NCI-H460 (cell line): ENCODE results near the gene IL1R1. TPM values are rescaled to one million over a fixed set of nuclear protein-coding genes. Genes with fewer than 3 reads are reported as not detected.
A peak's percentile ranks its signal among the peaks of the same experiment; 100 is the strongest.
"Not testable (repeated sequence)": the region's sequence is repeated elsewhere in the genome, so short reads cannot be mapped to it uniquely, and the experiment has no call there.

Source experiments
- DNase-seq: peaks from one replicate; pipeline ENCODE4 v3.0.0-alpha.2; 2016; ENCODE audit warnings: low read depth; ENCODE audit errors: extremely low read depth
- polyA plus RNA-seq: library from polyadenylated mRNA; depleted of rRNA; stranded (reverse); fragments of >200 nt; gene quantifications from 2 replicates; pipeline ENCODE4 v1.2.3, GENCODE V29; 2014; cell fraction: nucleus; rRNA removed
- total RNA-seq: library from RNA; depleted of rRNA; stranded (reverse); fragments of >200 nt; shearing (Covaris generic); gene quantifications from 2 replicates; pipeline ENCODE4 v1.2.3, GENCODE V29; 2014; rRNA removed

Gene IL1R1, protein sequence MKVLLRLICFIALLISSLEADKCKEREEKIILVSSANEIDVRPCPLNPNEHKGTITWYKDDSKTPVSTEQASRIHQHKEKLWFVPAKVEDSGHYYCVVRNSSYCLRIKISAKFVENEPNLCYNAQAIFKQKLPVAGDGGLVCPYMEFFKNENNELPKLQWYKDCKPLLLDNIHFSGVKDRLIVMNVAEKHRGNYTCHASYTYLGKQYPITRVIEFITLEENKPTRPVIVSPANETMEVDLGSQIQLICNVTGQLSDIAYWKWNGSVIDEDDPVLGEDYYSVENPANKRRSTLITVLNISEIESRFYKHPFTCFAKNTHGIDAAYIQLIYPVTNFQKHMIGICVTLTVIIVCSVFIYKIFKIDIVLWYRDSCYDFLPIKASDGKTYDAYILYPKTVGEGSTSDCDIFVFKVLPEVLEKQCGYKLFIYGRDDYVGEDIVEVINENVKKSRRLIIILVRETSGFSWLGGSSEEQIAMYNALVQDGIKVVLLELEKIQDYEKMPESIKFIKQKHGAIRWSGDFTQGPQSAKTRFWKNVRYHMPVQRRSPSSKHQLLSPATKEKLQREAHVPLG
- 15.6 and 16.3 TPM in 2 replicates for total RNA-seq
- 10.7 and 11.8 TPM in 2 replicates for polyA plus RNA-seq

DNA sequence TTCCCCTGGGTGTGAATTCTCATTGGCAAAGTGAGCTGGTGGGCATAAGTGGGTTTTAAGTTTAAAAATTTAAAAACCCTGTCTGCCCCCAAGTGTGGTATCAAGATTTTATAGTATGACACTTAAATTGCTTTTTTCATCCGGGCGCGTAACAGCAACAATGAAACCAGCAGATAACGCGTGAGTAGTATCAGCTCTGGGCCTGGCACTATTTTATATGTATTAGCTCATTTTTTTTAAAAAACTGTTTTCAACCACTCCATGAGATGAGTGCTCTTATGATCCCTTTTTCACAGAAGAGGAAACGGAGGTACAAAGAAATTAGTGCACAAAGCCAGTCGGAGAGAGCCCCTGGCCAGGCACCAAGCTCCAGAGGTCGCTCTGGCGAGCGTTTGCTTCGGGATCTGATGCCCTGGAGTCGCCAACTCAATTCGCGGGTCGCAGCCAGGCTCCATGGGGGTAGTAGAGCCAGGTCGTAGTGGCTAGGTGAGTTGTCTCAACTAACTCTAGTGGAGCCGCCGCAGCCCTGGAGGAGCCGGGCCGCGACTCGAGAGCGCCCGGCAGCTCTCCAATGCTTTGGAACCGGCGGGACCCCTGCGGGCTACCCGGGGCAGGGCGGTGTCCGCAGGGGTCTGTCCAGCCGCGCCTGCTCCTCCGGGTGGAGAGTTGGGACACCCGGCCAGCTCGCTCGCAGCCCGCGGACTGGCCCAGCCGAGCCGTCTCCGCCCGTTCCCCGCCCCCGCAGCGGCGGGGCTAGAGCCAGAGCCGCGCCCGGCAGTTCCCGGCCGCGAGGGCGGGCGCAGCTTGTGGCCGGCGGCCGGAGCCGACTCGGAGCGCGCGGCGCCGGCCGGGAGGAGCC, at the start of gene IL1R1:
IL1R1 (plus strand) TSS at position 777 of the 859 bp plus-strand sequence. CDS start 14,979 bp downstream, outside the sequence.
- DNase-seq = peak; percentile 56

DNA sequence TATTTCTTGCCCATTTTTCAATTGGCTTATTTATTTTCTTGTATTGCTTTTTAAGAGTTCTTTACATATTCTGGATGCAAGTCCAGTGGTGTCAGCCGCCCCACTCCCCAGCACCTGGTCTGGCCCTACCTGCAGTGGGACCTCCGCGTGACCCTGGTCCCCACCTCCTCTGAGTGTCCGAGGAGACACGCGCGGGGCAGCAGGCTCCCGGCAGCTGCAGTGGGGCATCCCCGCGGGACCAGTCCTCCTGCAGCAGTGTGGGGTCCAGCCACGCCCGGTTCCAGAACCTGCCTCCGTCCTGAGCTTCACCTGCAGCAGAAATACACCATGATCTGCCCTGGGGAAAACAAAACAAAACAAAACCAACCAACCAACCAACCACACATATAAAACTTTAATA, 48.9 kb upstream of the IL1R1 start:
- DNase-seq = no peak

DNA sequence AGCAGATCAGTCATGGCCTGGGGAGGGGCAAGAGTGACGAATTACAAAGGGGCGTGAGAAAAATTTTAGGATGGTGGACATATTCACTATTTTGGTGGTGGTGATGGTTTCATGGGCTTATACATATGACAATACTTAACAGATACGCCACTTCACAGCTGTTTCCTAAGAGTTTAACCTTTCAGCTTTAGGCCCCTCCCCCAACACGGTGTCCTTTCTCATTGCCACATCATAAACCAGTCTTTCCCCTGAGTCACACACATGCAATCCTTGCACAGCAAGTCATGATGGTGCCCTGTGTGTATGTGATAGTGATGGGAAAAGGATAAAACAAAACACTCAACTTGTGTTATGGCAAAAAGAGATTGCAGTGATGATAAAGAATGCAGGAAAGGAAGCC, 47.6 kb upstream of the IL1R1 start:
- peak; percentile 85 for DNase-seq

DNA sequence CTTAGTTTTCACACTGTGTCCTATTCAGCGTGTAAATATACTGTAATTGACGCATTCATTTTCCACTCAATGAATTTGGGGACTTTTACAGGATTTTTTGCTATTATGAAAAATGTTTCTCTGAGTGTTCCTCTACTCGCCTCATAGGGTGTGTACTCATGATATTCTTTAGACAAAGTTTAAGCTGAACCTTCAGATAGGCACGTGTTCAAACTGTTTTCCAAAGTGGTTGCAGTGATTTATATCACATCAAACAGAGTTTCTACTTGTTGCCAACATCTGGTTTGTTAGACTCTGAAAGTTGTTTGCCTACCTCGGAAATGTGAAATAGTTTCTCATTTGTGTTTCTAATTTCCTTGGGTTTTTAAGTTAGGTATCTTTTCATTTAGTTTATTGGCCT, 46.4 kb upstream of the IL1R1 start:
- DNase-seq = no peak

DNA sequence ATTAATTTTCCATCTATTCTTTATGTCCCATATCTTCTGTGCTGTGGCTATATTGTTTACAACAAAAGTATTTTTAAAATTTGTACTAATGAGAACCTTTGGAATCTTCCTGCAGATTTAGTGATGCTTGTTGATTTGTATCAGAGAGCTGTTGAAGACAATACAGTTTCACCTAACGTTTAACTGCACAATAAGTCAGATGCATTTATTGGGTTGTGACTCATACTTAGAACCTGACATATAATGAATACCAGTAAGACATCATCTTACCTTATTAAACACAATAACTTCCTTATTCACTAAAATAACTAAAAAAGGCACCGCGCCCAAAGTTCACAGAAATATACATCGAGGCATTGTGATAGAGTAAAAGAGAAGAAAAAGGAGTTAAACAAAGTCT, 43.8 kb upstream of the IL1R1 start:
- DNase-seq = no peak

DNA sequence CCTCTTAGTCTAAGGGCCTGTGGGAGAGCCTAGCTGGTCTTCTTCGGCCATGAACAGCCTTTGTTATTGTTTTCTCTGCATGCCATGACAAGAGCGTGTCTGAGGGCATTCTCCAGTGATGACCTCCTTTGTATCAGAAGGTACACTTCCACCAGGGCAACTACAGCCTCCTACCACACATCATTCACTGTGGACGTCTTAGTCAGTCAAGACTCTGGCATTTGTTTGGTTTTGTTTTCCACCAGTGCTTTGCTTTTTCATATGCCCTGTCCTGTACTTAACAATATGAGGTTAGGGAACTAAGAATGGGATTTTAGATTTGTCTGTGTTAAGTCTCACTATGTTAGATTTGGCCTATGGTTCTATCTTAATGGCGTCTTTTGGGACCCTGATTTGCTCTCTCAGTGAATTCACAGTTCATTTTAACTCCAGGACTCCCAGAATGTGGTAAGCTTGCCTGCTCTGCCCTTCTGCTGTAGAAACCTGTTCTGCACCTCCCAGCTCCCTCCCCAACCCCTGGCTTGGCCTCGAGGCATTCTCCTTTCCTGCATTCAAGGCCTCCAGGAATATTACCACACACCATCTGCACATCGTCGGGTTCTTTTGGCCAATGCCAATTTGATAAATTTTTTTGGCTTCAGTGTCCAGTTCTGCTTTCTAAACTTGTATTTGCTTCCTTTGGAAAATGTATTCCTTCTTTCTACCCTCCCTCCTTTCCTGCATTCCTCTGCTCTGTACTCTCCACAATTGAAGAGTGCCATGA, 42.8 kb upstream of the IL1R1 start:
- no peak for DNase-seq

DNA sequence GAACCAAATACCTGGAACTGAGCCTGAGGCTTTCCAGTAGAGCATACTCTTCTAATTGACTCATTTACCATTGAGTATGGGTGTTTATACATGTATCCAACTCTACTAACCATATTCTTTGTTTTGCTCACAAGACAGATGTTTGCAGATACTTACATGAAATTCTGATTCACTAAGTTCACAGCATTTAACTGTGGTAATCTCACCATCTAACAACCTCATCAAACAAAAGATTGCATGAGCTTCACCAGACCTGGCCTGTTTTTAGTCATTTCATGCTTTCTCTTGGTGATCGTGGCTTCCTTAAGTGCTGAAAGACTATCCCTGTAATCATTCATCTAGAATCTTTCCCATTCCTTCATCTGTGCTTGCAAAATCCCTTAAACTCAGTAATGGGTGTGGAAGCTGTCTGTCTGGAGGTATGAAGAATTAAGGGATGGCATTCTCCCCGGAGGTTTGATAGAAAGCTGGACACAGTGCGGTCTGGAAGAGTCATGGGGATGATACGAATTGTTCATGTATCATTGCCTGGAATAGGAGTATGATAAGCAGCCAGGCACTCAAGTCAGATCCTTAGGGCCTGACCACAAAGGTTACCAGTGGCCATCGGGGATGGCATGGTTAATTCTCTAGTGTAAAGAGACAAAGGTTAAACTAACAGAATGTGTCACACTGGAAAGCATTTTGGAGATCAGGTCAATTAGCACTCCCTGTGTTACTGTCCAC, 42.0 kb upstream of the IL1R1 start:
- no peak for DNase-seq

DNA sequence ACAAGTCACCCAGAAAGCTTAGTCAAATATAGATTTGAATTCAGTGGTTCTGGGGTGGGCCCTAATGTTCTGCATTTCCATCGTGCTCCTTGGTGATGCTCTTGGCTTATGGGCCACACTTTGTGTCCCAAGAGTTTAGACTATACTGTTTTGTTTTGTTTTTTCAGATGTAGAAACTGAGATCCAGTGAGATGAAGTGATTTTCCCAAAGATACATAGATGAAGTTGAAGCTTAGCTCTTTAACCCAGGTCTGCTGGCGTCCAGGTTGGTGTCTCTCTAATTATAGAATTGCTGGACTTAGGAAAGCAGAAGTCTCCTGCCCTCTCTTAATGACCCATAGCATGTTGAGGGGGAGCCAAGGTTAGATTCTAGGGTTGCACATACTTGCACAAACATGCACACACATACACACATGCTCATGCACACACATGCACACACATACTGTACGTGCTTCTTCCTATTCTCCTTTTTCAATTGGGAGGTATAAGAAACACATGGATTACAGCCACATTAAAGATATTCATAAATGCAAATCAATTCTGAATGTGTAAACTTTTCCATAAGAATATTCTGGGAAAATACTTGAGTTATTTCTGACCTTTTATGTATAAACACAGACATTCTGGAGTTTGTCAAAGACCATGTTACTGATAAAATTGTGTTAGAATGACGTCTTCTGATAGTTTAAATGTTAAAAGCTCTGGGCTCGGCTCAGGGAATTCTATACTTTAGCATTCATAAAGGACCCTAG, 41.3 kb upstream of the IL1R1 start:
- no peak for DNase-seq

DNA sequence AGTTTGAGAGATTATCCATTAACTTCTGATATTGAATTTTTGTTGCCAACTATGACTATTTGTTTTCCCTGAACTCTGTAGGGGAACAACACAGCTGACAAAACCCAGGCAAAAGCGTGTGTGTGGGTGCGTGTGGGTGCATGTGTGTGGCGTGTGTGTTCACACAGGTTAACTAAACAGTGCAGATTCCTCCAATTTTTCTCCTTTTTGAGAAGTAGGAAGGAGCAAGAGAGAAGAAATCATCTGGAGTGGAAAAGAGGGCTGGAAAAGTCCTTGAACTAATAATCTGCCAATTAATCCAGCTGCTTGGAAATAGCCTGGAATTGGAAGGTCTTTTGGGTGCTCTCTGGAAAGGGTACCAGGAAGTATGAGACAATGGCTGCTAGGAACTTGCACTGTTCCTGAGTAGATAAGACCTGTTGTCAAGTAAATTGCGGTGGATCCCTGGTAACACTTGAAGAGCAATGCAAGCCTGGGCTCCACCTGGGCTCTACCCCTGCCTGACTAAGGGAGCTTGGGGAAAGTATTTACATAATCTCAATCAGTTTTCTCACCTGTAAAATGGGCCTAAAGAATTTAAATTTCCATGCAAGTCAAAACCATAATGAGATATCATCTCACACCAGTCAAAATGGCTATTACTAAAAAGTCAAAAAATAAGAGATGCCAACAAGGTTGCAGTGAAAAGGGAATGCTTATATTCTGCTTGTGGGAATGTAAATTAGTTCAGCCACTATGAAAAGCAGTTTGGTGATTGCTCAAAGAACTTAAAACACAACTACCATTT, 40.5 kb upstream of the IL1R1 start:
- DNase-seq = no peak

DNA sequence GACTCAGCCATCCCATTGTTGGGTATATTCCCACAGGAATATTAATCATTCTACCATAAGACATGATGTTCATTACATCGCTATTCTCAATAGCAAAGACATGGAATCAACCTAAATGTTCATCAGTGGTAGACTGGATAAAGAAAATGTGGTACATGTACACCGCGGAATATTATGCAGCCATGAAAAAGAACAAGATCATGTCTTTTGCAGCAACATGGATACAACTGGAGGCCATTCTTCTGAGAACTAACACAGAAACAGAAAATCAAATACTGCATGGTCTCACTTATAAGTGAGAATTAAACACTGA, 40.0 kb upstream of the IL1R1 start:
- DNase-seq = not testable (repeated sequence)

DNA sequence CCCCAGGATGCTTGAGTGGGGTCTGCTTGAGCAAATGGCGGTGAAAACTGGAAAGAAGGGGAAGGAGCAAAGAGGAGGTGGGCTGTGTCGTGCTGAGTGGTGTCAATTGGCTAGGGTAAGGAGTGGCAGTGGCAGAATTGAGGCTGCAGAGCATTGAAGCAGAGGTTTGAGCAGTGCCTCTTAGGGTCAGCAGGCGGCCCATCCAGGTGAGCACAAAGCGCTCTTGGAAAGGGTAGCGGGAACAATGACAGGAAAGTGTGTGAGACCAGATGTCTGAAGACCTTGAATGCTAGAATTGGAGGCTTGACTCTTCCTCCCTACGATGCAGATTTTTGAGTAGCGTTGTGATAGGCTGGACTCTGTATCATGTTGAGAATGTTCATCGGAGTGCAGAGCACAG, 39.3 kb upstream of the IL1R1 start:
- no peak for DNase-seq

DNA sequence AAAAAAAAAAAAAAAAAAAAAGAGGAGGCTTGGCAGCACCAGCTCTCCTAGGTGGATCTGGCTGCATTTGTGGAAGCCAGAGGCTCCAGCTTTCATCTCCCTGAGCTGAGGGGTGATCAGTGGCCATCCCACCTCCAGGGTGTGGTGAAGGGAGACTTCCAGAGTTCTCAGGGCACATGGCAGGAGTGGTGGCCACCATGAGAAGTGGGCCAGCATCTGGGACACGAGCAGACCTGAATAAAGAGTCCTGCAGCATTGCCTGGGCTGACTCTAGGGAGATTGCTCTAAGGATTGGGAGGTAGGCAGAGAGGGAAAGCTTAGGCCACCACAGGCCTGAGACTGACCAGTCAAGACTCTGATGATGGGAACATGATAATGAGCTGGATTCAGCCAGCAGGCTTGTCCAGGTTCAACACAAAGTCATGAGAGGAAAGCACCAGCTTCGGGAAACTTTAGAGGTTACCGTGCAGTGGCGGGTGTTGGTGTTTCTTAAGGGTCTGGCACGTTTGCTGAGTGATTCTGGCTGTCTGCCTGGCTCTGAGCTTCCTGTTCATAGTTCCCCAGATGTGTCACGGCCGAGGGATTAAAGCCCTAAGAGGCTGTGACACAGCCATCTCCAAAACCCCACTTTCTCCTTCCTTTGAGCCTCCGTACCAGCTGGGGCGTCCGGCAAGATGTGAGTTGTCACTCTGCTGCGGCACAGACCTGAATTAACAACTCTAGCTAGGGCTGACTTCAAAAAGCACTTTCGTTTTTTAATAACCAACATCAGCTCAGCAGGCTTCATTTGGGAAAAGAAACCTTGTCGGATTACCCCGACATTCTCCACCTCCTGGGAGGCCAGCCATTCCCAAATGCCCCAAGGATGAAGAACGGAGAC, 38.3 kb upstream of the IL1R1 start:
- DNase-seq = no peak

DNA sequence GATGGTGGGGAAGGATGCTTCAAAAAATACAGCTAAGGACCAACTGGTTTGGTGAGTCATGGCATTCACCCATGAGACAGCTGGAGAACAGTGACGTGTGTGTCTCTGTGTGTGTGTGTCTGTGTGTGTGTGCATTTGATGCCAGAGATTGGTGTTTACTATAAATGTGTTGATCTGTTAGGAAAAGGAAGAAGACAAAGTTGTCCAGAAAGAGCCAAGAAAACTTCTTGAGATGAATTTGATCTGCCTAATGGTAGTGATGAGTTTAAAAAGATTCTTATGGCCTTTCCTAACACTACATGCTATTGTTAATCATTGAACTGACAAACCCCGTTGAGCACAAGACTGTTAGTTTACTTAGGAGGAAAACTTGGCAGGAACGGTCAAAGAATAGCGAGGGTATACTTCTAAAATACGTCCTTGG, 36.4 kb upstream of the IL1R1 start:
- no peak for DNase-seq

DNA sequence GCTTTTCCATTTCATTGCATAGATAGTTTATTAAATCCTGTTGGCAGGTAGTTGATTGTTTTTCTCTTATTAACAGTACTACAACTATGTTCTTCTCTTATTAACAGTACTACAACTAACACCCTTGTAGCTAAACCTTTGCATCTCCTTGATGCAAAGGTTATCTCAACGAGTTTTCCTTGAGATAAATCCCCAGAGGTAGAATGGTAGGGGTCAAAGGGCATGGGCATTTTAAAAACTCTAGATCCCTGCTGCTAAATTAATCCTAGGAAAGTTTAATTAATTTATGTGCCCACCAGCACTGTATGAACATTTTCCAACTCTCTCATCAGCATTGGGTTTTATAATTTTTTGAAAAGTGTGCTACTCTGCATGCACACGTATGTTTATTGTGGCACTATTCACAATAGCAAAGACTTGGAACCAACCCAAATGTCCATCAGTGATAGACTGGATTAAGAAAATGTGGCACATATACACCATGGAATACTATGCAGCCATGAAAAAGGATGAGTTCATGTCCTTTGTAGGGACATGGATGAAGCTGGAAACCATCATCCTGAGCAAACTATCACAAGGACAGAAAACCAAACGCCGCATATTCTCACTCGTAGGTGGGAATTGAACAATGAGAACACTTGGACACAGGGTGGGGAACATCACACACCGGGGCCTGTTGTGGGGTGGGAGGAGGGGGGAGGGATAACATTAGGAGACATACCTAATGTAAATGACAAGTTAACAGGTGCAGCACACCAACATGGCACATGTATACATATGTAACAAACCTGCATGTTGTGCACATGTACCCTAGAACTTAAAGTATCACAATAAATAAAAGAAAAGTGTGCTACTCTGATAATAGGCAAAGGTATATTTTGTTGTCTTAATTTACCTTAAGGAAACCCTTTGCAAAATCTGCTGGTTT, 35.5 kb upstream of the IL1R1 start:
- DNase-seq = not testable (repeated sequence)

DNA sequence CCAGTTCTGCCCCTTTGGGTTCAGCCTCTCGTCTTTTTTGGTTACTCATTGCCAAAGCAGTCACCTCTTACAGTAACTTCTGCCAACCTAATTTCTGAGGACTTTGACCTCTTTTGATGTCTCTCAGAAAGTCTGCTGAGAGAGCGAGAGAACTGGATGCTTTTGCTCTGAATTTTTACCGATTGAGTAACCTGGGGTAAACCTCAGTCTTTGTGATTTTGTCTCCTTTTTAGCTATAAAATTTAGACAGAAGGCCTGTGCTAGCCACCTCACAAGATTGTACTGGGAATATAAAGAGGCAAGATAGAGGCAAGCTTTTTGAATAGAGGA, 34.8 kb upstream of the IL1R1 start:
- DNase-seq = no peak

DNA sequence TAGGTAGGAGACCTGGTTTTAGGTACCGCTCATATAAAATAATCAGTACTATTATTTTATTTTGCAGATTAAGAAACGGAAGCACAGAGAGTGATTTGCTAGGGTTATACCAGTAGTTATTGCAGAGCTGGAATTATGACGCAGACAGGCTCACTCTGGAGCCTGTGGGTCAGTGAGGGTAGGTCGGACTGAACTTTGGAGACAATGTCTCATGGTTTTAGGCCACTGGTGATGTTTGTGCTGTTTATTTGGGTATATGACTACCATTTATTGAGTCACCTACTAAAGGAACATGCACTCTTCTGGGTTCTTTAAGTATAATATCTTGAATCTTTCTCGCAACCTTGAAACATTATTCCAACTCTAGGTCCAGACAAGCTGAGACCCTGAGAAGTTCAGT, 33.5 kb upstream of the IL1R1 start:
- DNase-seq = no peak

DNA sequence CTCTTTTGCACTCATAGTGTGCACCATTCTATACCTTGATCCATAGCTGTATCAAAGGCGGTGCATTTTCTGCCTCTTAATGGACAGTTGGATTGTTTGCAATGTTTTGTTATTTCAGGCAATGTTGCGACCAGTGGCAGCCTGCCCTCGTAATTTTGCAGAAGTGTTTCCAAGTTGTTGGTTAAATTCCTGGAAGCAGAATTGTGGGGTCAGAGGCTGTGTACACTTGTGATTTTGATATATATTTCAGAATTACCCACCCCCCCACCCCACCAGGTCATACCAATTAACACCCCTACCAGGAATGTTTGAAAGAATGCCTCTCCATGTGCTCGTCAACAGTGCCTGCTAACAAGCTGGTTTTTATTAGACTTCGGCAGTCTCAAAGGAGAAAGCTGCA, 32.4 kb upstream of the IL1R1 start:
- no peak for DNase-seq
